Jurkat, Clone E6-1 (cell line): ENCODE results near the gene UGT1A5.
"Not testable (repeated sequence)": the region's sequence is repeated elsewhere in the genome, so short reads cannot be mapped to it uniquely, and the experiment has no call there.

ENCODE experiments used
- DNase-seq: peaks from one replicate; pipeline ENCODE4 v3.0.0-alpha.2; 2011; ENCODE audit warnings: low read depth, low spot score
- H3K4me3 ChIP-seq: 2 replicates; pipeline ENCODE4 v1.5.1; 2011; ENCODE audit warnings: mild to moderate bottlenecking, low read length, control low read depth, moderate library complexity

The UGT1A5 gene

GRCh38 chr2:233691443-233692433 lies 21.0 kb upstream of the UGT1A5 start:
- no peak for DNase-seq
- H3K4me3 ChIP-seq = no peak overlapping the region

GRCh38 chr2:233692648-233693047 lies 20.1 kb upstream of the UGT1A5 start, which contains the start of gene UGT1A6:
TSS of gene UGT1A6 (plus strand) at chr2:233692890. CDS start at chr2:233693005, 115 bp downstream.
- DNase-seq = no peak
- no peak within 1 kb of the TSS for H3K4me3 ChIP-seq

GRCh38 chr2:233693963-233694362 lies 18.7 kb upstream of the UGT1A5 start:
- DNase-seq = no peak
- H3K4me3 ChIP-seq = no peak overlapping the region

GRCh38 chr2:233698740-233699139 lies 14.0 kb upstream of the UGT1A5 start:
- DNase-seq = no peak
- no peak overlapping the region for H3K4me3 ChIP-seq

GRCh38 chr2:233699424-233700027 lies 13.2 kb upstream of the UGT1A5 start:
- no peak overlapping the region for H3K4me3 ChIP-seq
- no peak for DNase-seq

- no peak for DNase-seq
Measured at GRCh38 chr2:233700028-233700635, 12.6 kb upstream of the UGT1A5 start.

GRCh38 chr2:233700842-233701241 lies 11.9 kb upstream of the UGT1A5 start:
- not testable (repeated sequence) for DNase-seq, H3K4me3 ChIP-seq

More at GRCh38 chr2:233700028-233700635, 12.6 kb upstream of the UGT1A5 start:
- H3K4me3 ChIP-seq = no peak overlapping the region

GRCh38 chr2:233702238-233702637 lies 10.5 kb upstream of the UGT1A5 start:
- DNase-seq = no peak
- no peak overlapping the region for H3K4me3 ChIP-seq

GRCh38 chr2:233705911-233706506 lies 6.7 kb upstream of the UGT1A5 start:
- DNase-seq = no peak
- H3K4me3 ChIP-seq = no peak overlapping the region

GRCh38 chr2:233706720-233707119 lies 6.0 kb upstream of the UGT1A5 start:
- DNase-seq = no peak
- H3K4me3 ChIP-seq = no peak overlapping the region

- H3K4me3 ChIP-seq = no peak overlapping the region
- DNase-seq = no peak
Measured at GRCh38 chr2:233707940-233708644, 4.6 kb upstream of the UGT1A5 start.

- no peak overlapping the region for H3K4me3 ChIP-seq
- no peak for DNase-seq
Measured at GRCh38 chr2:233708942-233709341, 3.8 kb upstream of the UGT1A5 start.

GRCh38 chr2:233711312-233712008 lies 1.2 kb upstream of the UGT1A5 start:
- no peak overlapping the region for H3K4me3 ChIP-seq
- DNase-seq = peak; percentile 36

- DNase-seq = peak; percentile 56
- no peak overlapping the region for H3K4me3 ChIP-seq
Measured at GRCh38 chr2:233713262-233713615, 532 bp downstream of the UGT1A5 start.

GRCh38 chr2:233714121-233714520 lies 1.4 kb downstream of the UGT1A5 start:
- no peak for DNase-seq
- H3K4me3 ChIP-seq = no peak overlapping the region

- no peak for DNase-seq
- H3K4me3 ChIP-seq = no peak within 1 kb of the TSS
Measured at GRCh38 chr2:233718552-233718951, 5.8 kb downstream of the UGT1A5 start, which contains the start of gene UGT1A4. TSS of gene UGT1A4 (plus strand) at chr2:233718736. CDS start at chr2:233718821, 85 bp downstream.

GRCh38 chr2:233728723-233729301 lies 16.1 kb downstream of the UGT1A5 start, which contains the start of gene UGT1A3:
TSS of gene UGT1A3 (plus strand) at chr2:233729042. CDS start at chr2:233729127, 85 bp downstream.
- no peak for DNase-seq
- H3K4me3 ChIP-seq = no peak within 1 kb of the TSS
